ENCODE data around the gene UBL3.

The UBL3 gene

GRCh38 chr13:29771247-29771646 is 79.2 kb downstream of the UBL3 start:
- DNase-seq (ENCODE audit: low read depth): no peak
- no peak overlapping the region for H3K4me3 ChIP-seq (ENCODE audit: low read depth, low read length)

GRCh38 chr13:29767006-29767405 is 83.4 kb downstream of the UBL3 start:
- no peak for DNase-seq (ENCODE audit: low read depth)
- no peak overlapping the region for H3K4me3 ChIP-seq (ENCODE audit: low read depth, low read length)

GRCh38 chr13:29763436-29764180 is 86.8 kb downstream of the UBL3 start:
- no peak overlapping the region for H3K4me3 ChIP-seq (ENCODE audit: low read depth, low read length)
- DNase-seq (ENCODE audit: low read depth): no peak

- no peak overlapping the region for H3K4me3 ChIP-seq (ENCODE audit: low read depth, low read length)
- DNase-seq (ENCODE audit: low read depth): no peak
These were observed 88.6 kb downstream of the UBL3 start for GRCh38 chr13:29761815-29762214.

- no peak for DNase-seq (ENCODE audit: low read depth)
- H3K4me3 ChIP-seq (ENCODE audit: low read depth, low read length): no peak overlapping the region
These were observed 89.3 kb downstream of the UBL3 start for GRCh38 chr13:29761160-29761559.

- no peak overlapping the region for H3K4me3 ChIP-seq (ENCODE audit: low read depth, low read length)
- no peak for DNase-seq (ENCODE audit: low read depth)
These were observed 89.9 kb downstream of the UBL3 start for GRCh38 chr13:29760544-29760943.

- no peak for DNase-seq (ENCODE audit: low read depth)
- H3K4me3 ChIP-seq (ENCODE audit: low read depth, low read length): no peak overlapping the region
These were observed 91.8 kb downstream of the UBL3 start for GRCh38 chr13:29758531-29759114.

- DNase-seq (ENCODE audit: low read depth): no peak
- H3K4me3 ChIP-seq (ENCODE audit: low read depth, low read length): no peak overlapping the region
These were observed 93.9 kb downstream of the UBL3 start for GRCh38 chr13:29756506-29756905.

- no peak for DNase-seq (ENCODE audit: low read depth)
- no peak overlapping the region for H3K4me3 ChIP-seq (ENCODE audit: low read depth, low read length)
These were observed 96.0 kb downstream of the UBL3 start for GRCh38 chr13:29754473-29754806.

- no peak overlapping the region for H3K4me3 ChIP-seq (ENCODE audit: low read depth, low read length)
- no peak for DNase-seq (ENCODE audit: low read depth)
These were observed 96.6 kb downstream of the UBL3 start for GRCh38 chr13:29753618-29754472.

- DNase-seq (ENCODE audit: low read depth): no peak
- no peak overlapping the region for H3K4me3 ChIP-seq (ENCODE audit: low read depth, low read length)
These were observed 98.2 kb downstream of the UBL3 start for GRCh38 chr13:29752175-29752574.

- DNase-seq (ENCODE audit: low read depth): no peak
- no peak overlapping the region for H3K4me3 ChIP-seq (ENCODE audit: low read depth, low read length)
These were observed 100.3 kb downstream of the UBL3 start for GRCh38 chr13:29750183-29750530.

GRCh38 chr13:29749401-29750182 is 100.8 kb downstream of the UBL3 start:
- DNase-seq (ENCODE audit: low read depth): peak; percentile 58
- no peak overlapping the region for H3K4me3 ChIP-seq (ENCODE audit: low read depth, low read length)

GRCh38 chr13:29748097-29748496 is 102.3 kb downstream of the UBL3 start:
- no peak overlapping the region for H3K4me3 ChIP-seq (ENCODE audit: low read depth, low read length)
- no peak for DNase-seq (ENCODE audit: low read depth)

GRCh38 chr13:29746148-29746677 is 104.2 kb downstream of the UBL3 start:
- DNase-seq (ENCODE audit: low read depth): no peak
- H3K4me3 ChIP-seq (ENCODE audit: low read depth, low read length): no peak overlapping the region

GRCh38 chr13:29745704-29746103 is 104.7 kb downstream of the UBL3 start:
- H3K4me3 ChIP-seq (ENCODE audit: low read depth, low read length): no peak overlapping the region
- no peak for DNase-seq (ENCODE audit: low read depth)

- no peak overlapping the region for H3K4me3 ChIP-seq (ENCODE audit: low read depth, low read length)
- DNase-seq (ENCODE audit: low read depth): peak; percentile 56
These were observed 107.1 kb downstream of the UBL3 start for GRCh38 chr13:29743201-29743786.

GRCh38 chr13:29740961-29741360 is 109.5 kb downstream of the UBL3 start:
- no peak overlapping the region for H3K4me3 ChIP-seq (ENCODE audit: low read depth, low read length)

GRCh38 chr13:29737061-29737460 is 113.4 kb downstream of the UBL3 start:
- no peak for DNase-seq (ENCODE audit: low read depth)
- no peak overlapping the region for H3K4me3 ChIP-seq (ENCODE audit: low read depth, low read length)

More at GRCh38 chr13:29740961-29741360, 109.5 kb downstream of the UBL3 start:
- no peak for DNase-seq (ENCODE audit: low read depth)

Data from skeletal muscle cell (primary cell).